ENCODE results near the gene MAST2. TPM values are rescaled to one million over a fixed set of nuclear protein-coding genes. Genes with fewer than 3 reads are reported as not detected.
A peak's percentile ranks its signal among the peaks of the same experiment; 100 is the strongest.
"Not testable (repeated sequence)": the region's sequence is repeated elsewhere in the genome, so short reads cannot be mapped to it uniquely, and the experiment has no call there.

The MAST2 gene
- total RNA-seq, 1 donor from 2014 or later: 22.0 TPM

- Histone ChIP-seq H3K9me3 (no peaks in the 10 kb centered on the region), H3K4me1 (peaks cover 9% of the 10 kb centered on the region), H3K27me3 (no peaks in the 10 kb centered on the region), H3K36me3 (no peaks in the 10 kb centered on the region), H3K27ac (no peak overlapping the region), H3K4me3 (no peak overlapping the region)
- DNase-seq (no peak), ATAC-seq (no peak)
- intact Hi-C loops (cut with DNase I): no loop called here
- TF ChIP-seq, protein P1, sequence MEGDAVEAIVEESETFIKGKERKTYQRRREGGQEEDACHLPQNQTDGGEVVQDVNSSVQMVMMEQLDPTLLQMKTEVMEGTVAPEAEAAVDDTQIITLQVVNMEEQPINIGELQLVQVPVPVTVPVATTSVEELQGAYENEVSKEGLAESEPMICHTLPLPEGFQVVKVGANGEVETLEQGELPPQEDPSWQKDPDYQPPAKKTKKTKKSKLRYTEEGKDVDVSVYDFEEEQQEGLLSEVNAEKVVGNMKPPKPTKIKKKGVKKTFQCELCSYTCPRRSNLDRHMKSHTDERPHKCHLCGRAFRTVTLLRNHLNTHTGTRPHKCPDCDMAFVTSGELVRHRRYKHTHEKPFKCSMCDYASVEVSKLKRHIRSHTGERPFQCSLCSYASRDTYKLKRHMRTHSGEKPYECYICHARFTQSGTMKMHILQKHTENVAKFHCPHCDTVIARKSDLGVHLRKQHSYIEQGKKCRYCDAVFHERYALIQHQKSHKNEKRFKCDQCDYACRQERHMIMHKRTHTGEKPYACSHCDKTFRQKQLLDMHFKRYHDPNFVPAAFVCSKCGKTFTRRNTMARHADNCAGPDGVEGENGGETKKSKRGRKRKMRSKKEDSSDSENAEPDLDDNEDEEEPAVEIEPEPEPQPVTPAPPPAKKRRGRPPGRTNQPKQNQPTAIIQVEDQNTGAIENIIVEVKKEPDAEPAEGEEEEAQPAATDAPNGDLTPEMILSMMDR (IDR thresholded peaks at IDR 0.05): no peak
Observed at GRCh38 chr1:46044116-46044515, 240.7 kb downstream of the MAST2 start.

DNA sequence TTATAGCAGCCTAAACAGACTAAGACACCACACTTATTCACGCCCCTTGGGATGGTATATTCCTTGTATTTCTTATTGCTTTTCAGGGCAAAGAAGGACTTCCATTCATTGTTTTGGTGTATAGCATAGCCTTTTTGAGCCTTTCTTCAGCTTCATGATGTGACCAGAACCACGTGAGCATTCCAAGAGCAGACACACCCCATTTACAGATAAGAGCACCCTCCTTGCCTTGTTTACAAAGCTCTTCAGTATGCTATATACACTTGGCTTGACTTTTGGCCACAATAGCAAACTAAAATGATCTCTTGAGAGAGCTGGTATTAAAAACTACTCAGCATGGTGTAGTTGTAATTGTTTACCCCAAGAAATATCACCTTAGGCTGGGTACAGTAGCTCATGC lies 250.3 kb downstream of the MAST2 start:
- no peak for DNase-seq
- peak; percentile 81 for ATAC-seq
- TF ChIP-seq, protein P1 (IDR thresholded peaks at IDR 0.05): no peak
- H3K4me1 ChIP-seq: no peaks in the 10 kb centered on the region
- H3K36me3 ChIP-seq: no peaks in the 10 kb centered on the region
- H3K27me3 ChIP-seq: no peaks in the 10 kb centered on the region
- no peaks in the 10 kb centered on the region for H3K9me3 ChIP-seq
- intact Hi-C loops (cut with DNase I): no loop called here
- no peak overlapping the region for H3K4me3 ChIP-seq
- no peak overlapping the region for H3K27ac ChIP-seq

- no peak for ATAC-seq
Observed at GRCh38 chr1:46056325-46056724, 252.9 kb downstream of the MAST2 start.

DNA sequence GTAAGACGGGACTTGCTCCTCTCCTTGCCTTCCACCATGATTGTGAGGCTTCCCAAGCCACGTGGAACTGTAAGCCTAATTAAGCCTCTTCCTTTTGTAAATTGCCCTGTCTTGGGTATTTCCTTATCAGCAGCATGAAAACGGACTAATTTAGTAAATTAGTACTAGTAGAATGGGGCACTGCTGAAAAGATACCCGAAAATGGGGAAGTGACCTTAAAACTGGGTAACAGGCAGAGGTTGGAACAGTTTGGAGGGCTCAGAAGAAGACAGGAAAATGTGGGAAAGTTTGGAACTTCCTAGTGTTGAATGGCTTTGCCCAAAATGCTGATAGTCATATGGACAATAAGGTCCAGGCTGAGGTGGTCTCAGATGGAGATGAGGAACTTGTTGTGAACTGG lies 253.8 kb downstream of the MAST2 start:
- H3K36me3 ChIP-seq; H3K9me3 ChIP-seq; ATAC-seq; H3K4me3 ChIP-seq; DNase-seq; H3K4me1 ChIP-seq; intact Hi-C loops (cut with DNase I); H3K27me3 ChIP-seq; H3K27ac ChIP-seq: not testable (repeated sequence)

More at GRCh38 chr1:46056325-46056724, 252.9 kb downstream of the MAST2 start:
- no peaks in the 10 kb centered on the region for H3K9me3 ChIP-seq
- TF ChIP-seq, protein P1 (IDR thresholded peaks at IDR 0.05): no peak
- intact Hi-C loops (cut with DNase I): no loop called here
- H3K4me3 ChIP-seq: no peak overlapping the region
- peaks cover under 1% of the 10 kb centered on the region for H3K36me3 ChIP-seq
- no peaks in the 10 kb centered on the region for H3K4me1 ChIP-seq
- no peak overlapping the region for H3K27ac ChIP-seq
- no peak for DNase-seq
- no peaks in the 10 kb centered on the region for H3K27me3 ChIP-seq

DNA sequence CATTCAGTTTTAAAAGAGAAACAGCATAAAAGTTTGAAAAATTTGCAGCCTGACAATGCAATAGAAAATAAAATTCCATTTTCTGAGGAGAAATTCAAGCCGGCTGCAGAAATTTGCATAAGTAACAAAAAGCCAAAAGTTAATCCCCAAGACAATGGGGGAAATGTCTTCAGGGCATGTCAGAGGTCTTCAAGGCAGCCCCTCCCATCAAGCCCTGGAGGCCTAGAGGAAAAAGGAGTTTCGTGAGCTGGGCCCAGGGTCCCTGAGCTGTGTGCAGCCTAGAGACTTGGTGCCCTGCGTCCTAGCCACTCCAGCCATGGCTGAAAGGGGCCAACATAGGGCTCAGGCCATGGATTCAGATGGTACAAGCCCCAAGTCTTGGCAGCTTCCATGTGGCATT lies 254.4 kb downstream of the MAST2 start:
- ATAC-seq: no peak
- H3K36me3 ChIP-seq: peaks cover 5% of the 10 kb centered on the region
- no peaks in the 10 kb centered on the region for H3K9me3 ChIP-seq
- TF ChIP-seq, protein P1 (IDR thresholded peaks at IDR 0.05): no peak
- no peaks in the 10 kb centered on the region for H3K27me3 ChIP-seq
- H3K4me3 ChIP-seq: no peak overlapping the region
- H3K4me1 ChIP-seq: no peaks in the 10 kb centered on the region
- intact Hi-C loops (cut with DNase I): no loop called here
- no peak for DNase-seq
- H3K27ac ChIP-seq: no peak overlapping the region

- H3K4me3 ChIP-seq: no peak overlapping the region
- H3K27me3 ChIP-seq: no peaks in the 10 kb centered on the region
- TF ChIP-seq, protein P1 (IDR thresholded peaks at IDR 0.05): no peak
- no peaks in the 10 kb centered on the region for H3K4me1 ChIP-seq
- intact Hi-C loops (cut with DNase I): no loop called here
- no peaks in the 10 kb centered on the region for H3K9me3 ChIP-seq
- DNase-seq (no peak), ATAC-seq (no peak)
- no peak overlapping the region for H3K27ac ChIP-seq
- peaks cover 5% of the 10 kb centered on the region for H3K36me3 ChIP-seq
Observed at GRCh38 chr1:46058936-46059335, 255.5 kb downstream of the MAST2 start.
